Vagina (tissue), 2 donors: ENCODE data around the gene SRRD. TPM values are rescaled to one million over a fixed set of nuclear protein-coding genes. Genes with fewer than 3 reads are reported as not detected.

Source experiments
- DNase-seq, 2 donors: peaks; one replicate each; pipeline ENCODE4 v3.0.0-alpha.2; 2017; ENCODE audit errors: extremely low spot score in 2 of 2
- H3K27ac ChIP-seq: fragments of 200-600 bp; sonication (generic); one replicate; pipeline ENCODE4 v1.5.1; 2019
- H3K27me3 ChIP-seq: fragments of 200-600 bp; sonication (generic); one replicate; pipeline ENCODE4 v1.5.1; 2019
- H3K36me3 ChIP-seq, 2 donors: fragments of 200-600 bp; sonication (generic); one replicate each; pipeline ENCODE4 v1.5.1; 2017 to 2019
- H3K4me1 ChIP-seq: fragments of 200-600 bp; sonication (generic); one replicate; pipeline ENCODE4 v1.5.1; 2019
- H3K4me3 ChIP-seq, 2 donors: fragments of 200-600 bp; sonication (generic); 1 replicate in 1 of 2; 2 replicates in 1 of 2; pipeline ENCODE4 v1.5.1; 2016 to 2019
- H3K9me3 ChIP-seq: fragments of 200-600 bp; sonication (generic); one replicate; pipeline ENCODE4 v1.5.1; 2019
- CTCF ChIP-seq, 3 experiments: fragments of 450-650 bp in 2 of 3; fragments of 200-600 bp in 1 of 3; sonication (generic) in 1 of 3; IDR thresholded peaks; one replicate each; pipeline ENCODE4 v1.5.1; 2017 to 2019; ENCODE audit warnings: antibody characterized with exemption in 3 of 3, mild to moderate bottlenecking in 2 of 3, moderate library complexity in 2 of 3
- POLR2A ChIP-seq, 2 donors: fragments of 450-650 bp; IDR thresholded peaks; one replicate each; pipeline ENCODE4 v1.6.1; 2017; ENCODE audit warnings: antibody characterized with exemption in 2 of 2, mild to moderate bottlenecking in 2 of 2, moderate library complexity in 2 of 2
- POLR2AphosphoS5 ChIP-seq, 2 donors: sonication (generic); formaldehyde crosslinking; IDR thresholded peaks; one replicate each; pipeline ENCODE4 v1.9.0; 2017; ENCODE audit warnings: antibody characterized with exemption in 2 of 2, mild to moderate bottlenecking in 2 of 2, low read depth in 1 of 2; ENCODE audit not compliant: insufficient read depth in 1 of 2
- intact Hi-C: fragments of 100-400 bp; cut with DNase I; formaldehyde crosslinking; loops from one replicate; pipeline ENCODE4 v1.15.1; 2023
- total RNA-seq: library from RNA; depleted of rRNA; stranded (reverse); fragments of >200 nt; gene quantifications from one replicate; pipeline ENCODE4 v1.2.3, GENCODE V29; 2016

Gene SRRD
- total RNA-seq, 1 donor from 2014 or later = 11.0 TPM

GRCh38 chr22:26541167-26541819 lies 57.6 kb downstream of the SRRD start:
- Histone ChIP-seq H3K27me3 (no peaks in the 10 kb centered on the region), H3K36me3 (peaks cover 0 to 19% of the 10 kb centered on the region in 2 donors), H3K9me3 (no peaks in the 10 kb centered on the region), H3K27ac (no peak overlapping the region), H3K4me1 (no peaks in the 10 kb centered on the region), H3K4me3 (no peak overlapping the region)
- intact Hi-C loops = no loop called here
- TF ChIP-seq CTCF (IDR thresholded peaks at IDR 0.05) (no peak), POLR2AphosphoS5 (IDR thresholded peaks at IDR 0.05; ENCODE audit: insufficient read depth in 1 of 2, low read depth in 1 of 2) (no peak), POLR2A (IDR thresholded peaks at IDR 0.05) (no peak)
- no peak for DNase-seq

- Histone ChIP-seq H3K36me3 (peaks cover 0 to 16% of the 10 kb centered on the region in 2 donors), H3K4me1 (peaks cover 9% of the 10 kb centered on the region)
- TF ChIP-seq POLR2A (IDR thresholded peaks at IDR 0.05) (no peak), CTCF (IDR thresholded peaks at IDR 0.05) (no peak), POLR2AphosphoS5 (IDR thresholded peaks at IDR 0.05; ENCODE audit: insufficient read depth in 1 of 2, low read depth in 1 of 2) (no peak)
Measured at GRCh38 chr22:26542831-26543230, 59.2 kb downstream of the SRRD start.

More at GRCh38 chr22:26542831-26543230, 59.2 kb downstream of the SRRD start:
- DNase-seq = no peak
- Histone ChIP-seq H3K9me3 (no peaks in the 10 kb centered on the region), H3K4me3 (no peak overlapping the region), H3K27ac (no peak overlapping the region), H3K27me3 (no peaks in the 10 kb centered on the region)
- intact Hi-C loops = no loop called here

Other genes with a start within 250 kb of the SRRD start
- 2.2 TPM for gene ASPHD2, start 54.6 kb upstream of the SRRD start, total RNA-seq
- gene HPS4, start 94 bp upstream of the SRRD start, total RNA-seq = 36.1 TPM
- gene TFIP11, start 28.6 kb downstream of the SRRD start, total RNA-seq = 23.1 TPM
- 96.3 TPM for gene TPST2, start 106.3 kb downstream of the SRRD start, total RNA-seq
- gene CRYBB1, start 134.2 kb downstream of the SRRD start, total RNA-seq = not detected
- not detected for gene CRYBA4, start 138.1 kb downstream of the SRRD start, total RNA-seq
- gene MIAT, start 173.7 kb downstream of the SRRD start, total RNA-seq = 2.7 TPM